T-helper 1 cell treated with Interleukin-12 subunit alpha and Interleukin-12 subunit beta and Interleukin-4 antibody, amounts not matched to agents 30 ng/mL and 1 ng/mL, for 36 hours (primary cell): Measurements from ENCODE around the gene OR9Q1. TPM values are rescaled to one million over a fixed set of nuclear protein-coding genes. Genes with fewer than 3 reads are reported as not detected.

Source experiments
- total RNA-seq: library from RNA; stranded (reverse); gene quantifications from 2 replicates; pipeline ENCODE4 v1.2.3, GENCODE V29; 2022

Gene OR9Q1
- total RNA-seq, 1 donor from 2014 or later, result not detected

Other genes with a start within 250 kb of the OR9Q1 start
- gene OR6Q1, start 7.1 kb downstream of the OR9Q1 start, total RNA-seq, result not detected in 2 replicates
- gene OR9I1, start 101.6 kb downstream of the OR9Q1 start, total RNA-seq, result not detected in 2 replicates
- not detected in 2 replicates for gene OR9Q2, start 165.2 kb downstream of the OR9Q1 start, total RNA-seq
- not detected in 2 replicates for gene OR1S2, start 180.3 kb downstream of the OR9Q1 start, total RNA-seq
- gene OR1S1, start 188.8 kb downstream of the OR9Q1 start, total RNA-seq, result not detected in 2 replicates
- not detected in 2 replicates for gene OR10Q1, start 205.0 kb downstream of the OR9Q1 start, total RNA-seq
- gene OR10W1, start 244.4 kb downstream of the OR9Q1 start, total RNA-seq, result not detected in 2 replicates